ENCODE results near the gene CFAP99.

Gene CFAP99

GRCh38 chr4:2399216-2399615, 19.5 kb upstream of the CFAP99 start:
- no peaks in the 10 kb centered on the region for H3K36me3 ChIP-seq (ENCODE audit: insufficient read depth)
- no peaks in the 10 kb centered on the region for H3K27me3 ChIP-seq (ENCODE audit: insufficient read depth, low read depth)
- no peak overlapping the region for H3K27ac ChIP-seq
- no peaks in the 10 kb centered on the region for H4K20me1 ChIP-seq (ENCODE audit: insufficient read depth)
- H3K4me1 ChIP-seq (ENCODE audit: low read depth, poor library complexity, severe bottlenecking) = no peaks in the 10 kb centered on the region
- H3K4me3 ChIP-seq (IDR thresholded peaks at IDR 0.05; ENCODE audit: insufficient read depth, low read depth, low read length) = no peak overlapping the region
- no peaks in the 10 kb centered on the region for H3K79me2 ChIP-seq (ENCODE audit: insufficient read depth, low read depth)
- no peak overlapping the region for H2AFZ ChIP-seq (ENCODE audit: low read depth)
- TF ChIP-seq CTCF (conservative IDR thresholded peaks at IDR 0.05; ENCODE audit: low read depth, low read length) = no peak
- H3K9ac ChIP-seq = no peak overlapping the region
- H3K4me2 ChIP-seq = no peak overlapping the region

GRCh38 chr4:2399631-2400190, 19.0 kb upstream of the CFAP99 start:
- Histone ChIP-seq H3K79me2 (ENCODE audit: insufficient read depth, low read depth) (no peaks in the 10 kb centered on the region), H4K20me1 (ENCODE audit: insufficient read depth) (no peaks in the 10 kb centered on the region), H3K9ac (no peak overlapping the region), H3K36me3 (ENCODE audit: insufficient read depth) (no peaks in the 10 kb centered on the region), H3K4me2 (no peak overlapping the region), H3K27me3 (ENCODE audit: insufficient read depth, low read depth) (no peaks in the 10 kb centered on the region), H3K4me3 (IDR thresholded peaks at IDR 0.05; ENCODE audit: insufficient read depth, low read depth, low read length) (no peak overlapping the region), H2AFZ (ENCODE audit: low read depth) (no peak overlapping the region), H3K4me1 (ENCODE audit: low read depth, poor library complexity, severe bottlenecking) (no peaks in the 10 kb centered on the region), H3K27ac (no peak overlapping the region)
- no peak for TF ChIP-seq CTCF (conservative IDR thresholded peaks at IDR 0.05; ENCODE audit: low read depth, low read length)

GRCh38 chr4:2400841-2401609, 17.7 kb upstream of the CFAP99 start:
- Histone ChIP-seq H3K4me2 (no peak overlapping the region), H3K27ac (no peak overlapping the region), H3K9ac (no peak overlapping the region), H3K27me3 (ENCODE audit: insufficient read depth, low read depth) (no peaks in the 10 kb centered on the region), H3K4me3 (IDR thresholded peaks at IDR 0.05; ENCODE audit: insufficient read depth, low read depth, low read length) (no peak overlapping the region), H3K4me1 (ENCODE audit: low read depth, poor library complexity, severe bottlenecking) (no peaks in the 10 kb centered on the region), H3K36me3 (ENCODE audit: insufficient read depth) (no peaks in the 10 kb centered on the region), H3K79me2 (ENCODE audit: insufficient read depth, low read depth) (no peaks in the 10 kb centered on the region), H2AFZ (ENCODE audit: low read depth) (no peak overlapping the region), H4K20me1 (ENCODE audit: insufficient read depth) (no peaks in the 10 kb centered on the region)
- no peak for TF ChIP-seq CTCF (conservative IDR thresholded peaks at IDR 0.05; ENCODE audit: low read depth, low read length)

- Histone ChIP-seq H3K4me3 (IDR thresholded peaks at IDR 0.05; ENCODE audit: insufficient read depth, low read depth, low read length) (no peak overlapping the region), H3K79me2 (ENCODE audit: insufficient read depth, low read depth) (no peaks in the 10 kb centered on the region), H4K20me1 (ENCODE audit: insufficient read depth) (no peaks in the 10 kb centered on the region), H3K36me3 (ENCODE audit: insufficient read depth) (no peaks in the 10 kb centered on the region), H3K4me2 (no peak overlapping the region), H2AFZ (ENCODE audit: low read depth) (no peak overlapping the region), H3K9ac (no peak overlapping the region), H3K4me1 (ENCODE audit: low read depth, poor library complexity, severe bottlenecking) (no peaks in the 10 kb centered on the region), H3K27me3 (ENCODE audit: insufficient read depth, low read depth) (no peaks in the 10 kb centered on the region), H3K27ac (no peak overlapping the region)
- TF ChIP-seq CTCF (conservative IDR thresholded peaks at IDR 0.05; ENCODE audit: low read depth, low read length) = no peak
Measured at GRCh38 chr4:2401610-2401983, 17.2 kb upstream of the CFAP99 start.
